GM21786 (cell line): ENCODE measurements around the gene GNA14.

Source experiments
- ATAC-seq: cut with Tn5 transposase; IDR thresholded peaks from one replicate; pipeline ENCODE4 v1.9.1; 2021; ENCODE audit not compliant: unreplicated experiment

GNA14 gene

DNA sequence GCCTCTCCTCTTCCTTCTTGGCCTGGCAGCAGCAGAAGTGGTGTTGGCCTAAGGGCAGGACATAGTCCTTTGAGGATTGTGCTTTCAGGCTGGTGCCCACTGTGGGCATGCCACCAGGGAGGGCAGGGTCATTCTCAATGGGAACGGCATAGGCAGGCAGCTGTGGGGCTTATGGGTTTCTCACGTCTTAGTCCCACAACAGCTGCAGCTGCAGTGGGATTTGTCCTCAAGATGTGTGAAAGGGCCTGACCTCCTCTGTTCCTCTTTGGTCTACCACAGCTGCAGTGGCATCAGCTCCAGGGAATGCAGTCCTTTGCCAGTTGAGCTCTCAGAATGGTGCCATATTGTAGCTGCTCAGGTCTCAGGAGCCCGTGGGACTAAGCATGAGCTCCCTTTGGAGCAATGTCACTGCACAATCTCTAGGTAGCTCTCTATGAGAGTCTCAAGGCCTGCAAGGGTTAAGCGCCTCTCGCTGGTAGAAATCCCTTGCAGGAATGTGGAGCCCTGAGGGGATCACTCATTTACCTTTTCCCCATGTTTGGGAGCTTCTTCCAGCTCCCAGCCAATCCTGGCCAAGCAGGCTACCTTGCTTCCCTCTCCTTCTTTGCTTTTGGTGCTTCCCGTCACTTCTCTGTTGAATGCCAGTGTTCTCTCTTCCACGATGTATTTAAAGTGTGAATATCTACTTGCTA, 104.8 kb downstream of the GNA14 start:
- ATAC-seq: no peak

DNA sequence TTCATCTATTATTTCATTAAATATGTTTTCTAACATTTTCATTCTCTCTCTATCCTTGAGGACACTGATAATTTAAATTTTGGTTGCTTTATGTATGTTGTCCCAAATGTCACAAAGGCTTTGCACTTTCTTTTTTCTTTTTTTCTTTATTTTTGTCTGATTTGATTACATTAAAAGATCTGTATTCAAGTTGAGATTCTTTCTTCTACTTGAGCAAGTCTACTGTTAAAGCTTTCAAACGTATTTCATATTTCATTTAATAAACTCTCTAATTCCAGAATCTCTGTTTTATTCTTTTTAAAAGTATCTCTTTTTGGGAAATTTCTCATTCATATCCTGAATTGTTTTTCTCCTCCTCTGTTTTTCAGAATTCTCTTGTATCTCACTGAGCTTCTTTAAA, 106.5 kb downstream of the GNA14 start:
- no peak for ATAC-seq

DNA sequence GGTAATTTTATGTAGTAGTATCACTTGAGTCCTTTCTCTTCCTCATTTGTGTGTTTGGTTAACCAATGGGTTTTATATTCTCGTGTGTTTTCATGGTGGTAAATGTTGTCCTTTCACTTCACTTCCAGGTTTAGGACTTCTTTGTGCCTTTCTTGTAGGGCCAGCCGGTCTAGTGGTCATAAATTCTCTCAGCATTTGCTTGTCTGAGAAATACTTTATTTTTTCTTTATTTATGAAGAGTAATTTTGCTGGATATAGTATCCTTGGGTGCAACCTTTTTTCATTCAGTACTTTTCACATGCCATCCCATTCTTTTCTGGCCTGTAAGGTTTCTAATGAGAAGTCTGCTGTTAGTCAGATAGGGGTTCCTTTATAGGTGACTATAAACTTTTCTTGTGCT, 107.1 kb downstream of the GNA14 start:
- no peak for ATAC-seq

DNA sequence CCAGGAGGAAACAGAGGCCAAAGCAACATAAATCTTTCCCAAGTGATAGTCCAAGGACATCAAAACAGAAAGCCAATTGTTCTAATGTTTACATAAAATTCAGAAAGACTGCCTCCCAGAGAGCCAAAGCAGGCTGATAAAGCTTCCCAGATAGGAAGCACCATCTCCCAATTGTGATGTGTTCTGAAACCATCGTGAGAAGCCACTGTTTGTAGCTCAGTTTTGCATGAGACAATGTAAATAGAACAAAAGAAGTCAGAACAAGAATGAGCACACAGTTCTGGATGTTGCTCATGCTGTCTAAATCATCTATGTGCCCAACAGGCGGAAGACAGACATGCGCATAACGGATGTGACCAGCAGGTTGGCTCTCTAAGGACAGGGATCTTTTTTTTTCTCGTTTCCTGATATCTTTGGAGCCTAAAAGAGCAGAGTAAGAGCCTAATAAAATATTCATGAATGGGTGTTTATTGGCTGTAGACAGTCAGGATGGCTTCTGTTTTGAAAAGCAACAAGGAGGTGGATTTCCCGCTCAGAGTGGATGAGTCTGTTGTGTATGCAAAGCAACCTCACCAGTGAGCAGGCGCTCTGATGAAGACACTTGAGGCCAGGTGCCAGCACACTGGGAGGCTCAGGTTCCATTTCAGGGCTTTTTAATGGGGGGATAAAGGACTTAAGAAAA, 113.6 kb downstream of the GNA14 start:
- ATAC-seq: no peak

DNA sequence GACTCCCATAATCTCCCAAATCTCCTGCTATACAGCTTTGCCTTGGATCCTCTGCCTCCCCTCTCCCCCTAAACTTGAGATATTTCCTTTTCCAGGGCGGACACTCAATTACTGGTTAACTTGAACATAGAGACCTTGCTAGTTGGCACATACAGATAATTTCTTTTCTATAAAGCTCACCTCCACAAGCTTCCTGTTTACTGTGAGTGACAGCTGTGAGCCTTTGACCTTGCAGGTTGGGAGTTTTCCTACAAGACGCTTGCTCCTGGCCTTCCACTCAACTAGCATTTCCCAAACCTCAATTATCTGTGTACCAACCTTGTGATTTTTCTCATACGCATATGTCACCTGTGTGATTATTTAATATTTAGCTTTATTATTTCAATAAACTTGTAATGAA, 114.5 kb downstream of the GNA14 start:
- no peak for ATAC-seq

DNA sequence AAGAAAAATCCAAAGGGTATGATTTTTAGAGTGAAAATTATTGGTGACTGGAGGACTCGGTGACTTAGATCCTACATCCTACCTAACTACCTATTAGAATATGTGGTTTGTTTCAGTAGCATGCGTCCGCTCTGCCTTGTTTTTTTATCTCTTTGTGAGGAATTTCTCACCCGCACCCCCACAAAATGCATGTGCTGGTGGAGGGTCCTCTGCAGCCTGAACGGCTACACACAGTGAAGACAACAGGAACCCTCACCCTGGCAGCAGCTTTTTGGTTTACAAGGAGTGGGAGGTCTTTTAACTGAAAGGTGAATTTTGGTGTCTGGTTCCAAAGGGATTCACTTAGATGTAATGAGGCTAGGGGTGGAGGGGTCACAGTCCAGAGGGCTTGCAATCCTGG, 115.5 kb downstream of the GNA14 start:
- no peak for ATAC-seq

DNA sequence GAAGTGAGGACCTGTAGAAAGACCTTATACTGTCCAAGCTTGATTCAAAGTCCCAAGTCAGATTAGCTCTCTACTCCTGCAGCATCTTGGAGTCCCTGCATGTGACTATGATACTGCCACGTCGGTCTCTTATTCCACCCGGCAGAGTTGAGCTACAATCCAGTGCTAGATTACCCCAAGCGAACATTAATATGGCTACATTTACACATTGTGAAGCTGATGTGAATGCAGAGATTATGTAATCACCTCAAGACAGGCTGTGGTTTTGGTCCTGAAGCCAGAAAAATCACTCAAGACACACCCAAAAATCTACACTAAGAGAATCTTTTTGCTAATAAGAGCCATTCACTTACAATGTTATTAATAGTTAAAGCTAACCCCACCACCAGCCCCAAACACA, 116.7 kb downstream of the GNA14 start:
- ATAC-seq: no peak

DNA sequence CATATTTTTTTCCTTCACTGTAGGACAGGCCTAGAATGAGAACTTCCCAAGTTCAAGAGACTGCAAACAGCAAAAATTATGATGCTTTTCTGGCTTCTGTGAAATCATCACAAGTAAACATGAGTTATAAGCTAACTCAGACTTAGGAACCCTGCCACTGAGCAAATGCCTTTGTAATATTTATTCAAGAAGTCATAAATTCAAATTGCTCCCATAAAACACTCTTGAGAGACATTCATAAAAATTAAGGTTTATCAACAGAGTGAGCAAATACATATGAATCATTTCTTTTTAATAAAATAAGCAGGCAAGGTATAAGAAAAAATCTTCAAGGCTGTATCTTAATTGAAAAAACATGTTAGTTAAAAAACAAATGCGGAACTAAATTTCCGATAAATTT, 124.2 kb downstream of the GNA14 start:
- ATAC-seq: no peak

DNA sequence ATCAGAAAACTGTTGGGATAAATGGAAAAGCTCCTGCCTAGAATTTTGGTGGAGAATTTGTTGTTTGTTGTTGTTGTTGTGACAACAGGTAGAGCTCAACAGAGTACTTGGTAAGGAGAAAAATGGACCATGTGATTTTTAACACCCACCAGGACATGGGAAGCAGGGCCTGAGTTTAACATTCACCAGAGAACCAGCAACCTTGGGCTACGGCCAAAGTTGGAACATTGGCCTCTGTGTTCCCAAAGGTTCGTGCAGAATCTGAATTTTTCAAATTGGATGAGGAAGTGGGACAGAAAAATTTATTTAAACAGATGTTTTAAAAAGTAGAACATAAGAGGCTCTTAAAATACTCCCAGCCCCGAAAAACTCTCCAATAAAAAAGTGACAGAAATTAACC, 127.0 kb downstream of the GNA14 start:
- no peak for ATAC-seq

DNA sequence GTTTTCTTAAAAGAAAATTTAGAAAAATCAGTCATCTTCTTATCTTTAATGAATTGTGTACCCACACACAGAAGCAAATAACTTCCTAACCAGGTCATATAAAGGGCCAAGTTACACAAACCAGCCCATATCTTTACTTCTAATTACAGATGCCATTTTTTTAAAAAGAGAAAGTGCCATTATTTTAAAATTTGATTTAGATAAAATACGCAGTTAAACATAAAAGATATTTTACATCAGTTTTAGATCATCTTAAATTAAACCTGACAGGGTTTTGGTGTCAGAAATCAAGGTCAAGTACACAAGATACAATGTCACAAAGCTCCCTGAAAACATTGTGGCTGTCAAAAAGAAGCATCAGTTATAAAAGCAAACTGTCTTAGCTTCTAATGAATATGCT, 129.4 kb downstream of the GNA14 start:
- ATAC-seq: no peak

DNA sequence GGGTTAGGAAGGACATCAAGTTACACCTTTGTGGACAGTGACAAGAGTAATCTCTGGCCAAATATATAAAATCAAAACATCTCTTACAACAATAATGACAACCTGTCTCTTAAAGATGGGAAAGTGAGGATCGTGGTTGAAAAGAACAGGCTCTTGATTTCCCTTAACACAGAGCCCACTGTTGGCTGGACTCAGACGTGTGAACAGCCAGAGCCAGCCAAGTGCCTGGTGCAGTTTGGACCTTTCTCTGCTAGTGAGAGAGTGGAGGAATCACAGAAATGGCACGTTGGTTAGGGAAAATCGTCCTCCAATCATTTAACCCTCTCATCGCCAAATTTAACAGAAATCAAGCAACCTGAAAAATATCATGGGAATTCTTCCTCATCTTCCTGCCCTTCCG, 131.3 kb downstream of the GNA14 start:
- ATAC-seq: no peak

DNA sequence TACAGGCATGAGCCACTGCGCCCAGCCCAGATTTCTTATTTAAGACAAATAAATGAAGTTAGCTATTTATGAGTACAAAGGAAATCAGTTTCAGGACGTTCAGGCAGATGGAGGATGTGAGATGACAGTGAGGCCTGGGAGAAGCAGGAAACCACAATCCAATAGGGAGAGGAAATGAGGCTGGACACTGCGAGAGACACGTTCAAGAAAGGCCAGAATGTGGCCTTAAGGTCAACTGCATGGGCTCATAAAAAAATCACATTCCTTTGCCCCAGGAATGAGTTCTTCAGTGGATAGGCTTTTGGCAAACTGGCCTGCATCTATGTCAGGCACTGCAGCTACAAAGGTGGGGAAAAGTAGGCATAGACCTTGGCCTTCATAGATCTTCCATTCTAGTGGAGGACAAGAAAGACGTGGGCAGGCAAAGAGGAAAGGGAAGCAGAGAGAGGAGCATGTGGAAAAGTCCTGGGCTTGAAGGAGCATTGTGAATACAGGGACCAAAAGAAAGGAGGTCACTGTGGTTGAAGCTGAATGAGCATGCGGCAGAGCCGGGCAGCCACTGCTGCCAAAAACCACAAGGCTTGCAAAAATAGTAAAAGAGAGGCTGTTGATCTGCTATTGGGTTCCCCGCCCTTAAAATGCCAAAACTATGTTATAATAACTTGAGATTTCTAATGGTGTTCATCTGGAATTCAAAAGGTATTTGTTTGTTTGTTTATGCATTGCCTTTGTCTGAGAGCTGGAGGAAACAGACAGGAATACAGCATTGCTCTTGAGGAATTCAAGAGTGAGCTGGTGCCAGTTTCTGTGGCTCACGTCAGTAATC, 133.0 kb downstream of the GNA14 start:
- no peak for ATAC-seq

DNA sequence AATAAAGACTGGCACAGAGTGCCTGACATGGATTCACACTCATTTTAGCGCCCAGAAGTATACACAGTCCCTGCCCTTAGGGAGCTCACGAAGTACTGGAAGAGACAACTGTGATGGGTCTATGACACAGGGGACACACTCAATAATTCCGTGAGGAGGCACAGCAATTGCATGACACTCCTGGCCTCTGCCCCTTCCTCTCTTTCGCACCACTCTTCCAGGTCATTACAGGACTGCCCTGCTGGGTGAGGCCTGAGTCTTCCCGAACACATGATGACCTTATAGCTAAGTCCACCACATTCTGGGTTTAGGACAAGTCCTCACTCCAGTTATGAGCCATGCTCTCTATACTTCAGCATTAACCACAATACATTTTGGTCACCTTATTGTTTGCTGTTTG, 134.7 kb downstream of the GNA14 start:
- no peak for ATAC-seq

DNA sequence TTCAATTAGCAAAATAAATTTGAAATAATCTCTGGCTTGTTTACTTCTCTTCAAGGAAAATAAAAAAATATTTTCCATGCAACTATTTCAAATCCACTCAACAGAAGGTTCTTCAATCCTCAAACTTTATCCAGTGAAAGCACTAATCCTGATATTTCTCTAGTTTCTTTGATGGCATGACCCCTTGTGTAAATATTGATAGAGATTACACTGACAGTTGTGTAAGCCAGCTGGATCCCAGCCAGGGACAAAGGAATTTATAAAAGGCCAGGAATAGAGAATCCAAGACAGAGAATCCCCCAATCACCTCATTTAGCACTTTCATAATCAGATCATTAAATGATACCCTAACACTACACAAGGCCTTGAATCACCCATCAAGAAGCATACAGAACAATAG, 135.2 kb downstream of the GNA14 start:
- no peak for ATAC-seq

DNA sequence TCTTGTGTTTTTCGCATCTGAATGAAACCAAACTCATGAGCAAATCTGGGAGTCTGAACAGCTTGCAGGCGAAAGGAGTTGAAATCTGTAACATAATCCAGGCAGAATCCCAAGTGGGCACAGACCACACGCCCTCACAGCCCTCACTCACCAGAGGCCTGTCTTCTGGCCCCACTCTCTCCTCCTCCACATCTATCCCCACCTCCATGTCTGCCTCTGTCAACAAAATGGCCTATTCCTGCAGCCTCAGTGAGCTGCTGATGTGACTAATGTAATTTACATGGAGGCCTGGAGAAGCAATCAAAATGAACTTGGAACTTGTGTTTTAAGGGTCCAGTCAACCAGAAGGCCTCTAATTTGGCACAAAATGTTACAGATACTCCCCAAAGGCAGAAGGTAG, 136.6 kb downstream of the GNA14 start:
- no peak for ATAC-seq

DNA sequence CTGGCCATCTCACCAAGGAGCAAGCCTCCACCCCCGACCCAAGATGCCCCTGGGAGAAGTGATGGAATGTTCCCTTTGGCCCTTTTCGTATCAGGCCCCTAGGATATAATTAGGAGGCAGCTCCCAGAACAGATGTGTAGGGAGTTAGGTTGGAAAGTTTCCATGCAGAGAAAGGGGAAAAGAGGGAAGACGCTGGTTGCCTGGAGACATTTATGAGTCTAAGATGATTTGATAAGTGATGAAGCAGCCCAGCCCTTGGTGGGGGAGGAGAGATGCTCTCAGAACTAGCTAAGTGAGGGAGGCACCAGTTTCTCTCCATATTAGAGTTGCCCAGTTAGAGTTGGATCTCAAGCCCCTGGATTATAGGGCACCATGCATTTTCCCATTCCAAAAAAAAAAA, 137.5 kb downstream of the GNA14 start:
- no peak for ATAC-seq

DNA sequence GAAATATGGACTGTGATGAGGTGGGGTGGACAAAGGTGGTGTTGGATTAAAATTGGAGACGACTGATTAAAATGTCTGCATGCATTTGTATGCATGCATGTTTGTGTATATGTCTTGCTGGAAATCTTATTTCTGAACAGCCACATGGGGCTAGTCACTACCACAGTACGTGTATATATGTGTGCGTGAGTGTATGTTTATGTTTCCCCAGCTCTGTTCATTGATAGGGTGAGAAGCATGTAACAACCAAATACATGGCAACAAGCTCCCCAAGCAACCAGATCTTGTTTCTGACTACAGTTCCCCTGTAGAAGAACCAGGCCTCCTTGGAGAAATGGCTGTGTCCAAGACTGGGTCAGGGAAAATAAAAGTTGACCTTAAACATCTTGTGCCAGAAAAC, 139.7 kb downstream of the GNA14 start:
- ATAC-seq: no peak

DNA sequence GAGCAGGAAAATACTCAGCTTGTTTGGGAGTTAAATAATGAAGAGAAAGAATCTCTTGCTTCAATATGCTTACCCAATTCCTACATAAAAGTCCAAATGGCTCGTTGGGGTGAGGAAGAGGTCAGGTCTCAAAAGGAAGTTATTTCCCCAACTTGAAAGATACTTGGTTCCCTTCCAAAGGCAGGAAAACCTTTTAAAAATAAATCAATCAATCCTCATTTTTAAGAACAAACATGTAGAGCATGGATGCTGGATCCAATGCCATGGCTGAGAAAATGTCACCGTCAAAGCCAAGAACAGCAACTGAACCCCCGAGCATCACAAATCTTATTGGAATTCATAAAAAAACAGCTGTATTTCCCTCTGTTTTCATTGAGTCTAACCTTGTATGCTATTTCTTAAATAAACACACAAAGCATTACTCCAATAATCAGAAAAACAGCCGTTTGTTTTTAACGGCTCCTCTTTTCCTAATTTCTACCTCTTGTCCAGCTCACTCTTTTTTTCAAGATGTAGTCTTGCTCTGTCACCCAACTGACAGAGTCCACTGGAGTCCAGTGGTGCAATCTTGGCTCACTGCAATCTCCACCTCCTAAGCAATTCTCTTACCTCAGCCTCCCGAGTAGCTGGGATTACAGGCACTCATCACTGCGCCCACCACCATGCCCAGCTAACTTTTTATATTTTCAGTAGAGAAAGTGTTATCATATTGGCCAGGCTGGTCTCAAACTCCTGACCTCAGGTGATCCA, 140.7 kb downstream of the GNA14 start:
- ATAC-seq: no peak

DNA sequence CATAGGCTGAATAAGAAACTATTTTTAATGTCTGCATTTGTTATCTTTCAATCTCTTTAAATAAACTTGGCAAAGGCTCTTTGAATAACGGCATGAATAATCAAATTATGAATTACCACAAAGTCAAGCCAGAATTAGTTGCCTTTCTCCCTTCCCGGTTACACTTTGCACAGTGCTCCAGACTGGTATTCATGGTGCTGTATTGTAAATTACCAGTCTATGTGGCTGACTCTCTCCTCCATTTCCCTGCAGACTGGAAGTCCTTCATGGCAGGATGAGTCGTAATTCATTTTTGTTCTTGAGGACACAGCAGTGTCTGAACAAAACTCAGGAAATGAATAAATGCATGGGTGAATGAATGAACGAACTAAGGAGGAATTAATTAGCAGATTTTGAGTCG, 142.9 kb downstream of the GNA14 start:
- ATAC-seq: no peak

DNA sequence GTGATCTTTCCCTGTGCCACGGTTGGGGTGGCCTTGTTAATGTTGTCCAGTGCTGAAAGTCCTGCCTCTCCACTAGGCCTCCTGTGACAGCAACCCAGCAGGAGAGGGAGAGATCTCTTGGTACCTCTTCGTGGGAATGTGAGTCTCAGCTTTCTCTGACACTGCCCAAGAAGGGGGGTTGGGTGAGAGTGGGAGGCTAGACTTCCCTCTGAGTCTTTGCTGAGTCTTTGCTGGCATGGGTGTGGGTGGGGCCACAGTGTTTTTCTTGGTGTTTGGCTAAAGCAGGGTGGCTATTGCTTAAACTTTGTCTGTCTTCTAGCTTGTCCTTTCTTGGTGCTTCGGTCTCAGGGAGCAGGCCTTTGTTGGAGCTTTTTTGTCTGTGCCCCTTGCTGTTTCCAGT, 145.6 kb downstream of the GNA14 start:
- ATAC-seq: no peak

DNA sequence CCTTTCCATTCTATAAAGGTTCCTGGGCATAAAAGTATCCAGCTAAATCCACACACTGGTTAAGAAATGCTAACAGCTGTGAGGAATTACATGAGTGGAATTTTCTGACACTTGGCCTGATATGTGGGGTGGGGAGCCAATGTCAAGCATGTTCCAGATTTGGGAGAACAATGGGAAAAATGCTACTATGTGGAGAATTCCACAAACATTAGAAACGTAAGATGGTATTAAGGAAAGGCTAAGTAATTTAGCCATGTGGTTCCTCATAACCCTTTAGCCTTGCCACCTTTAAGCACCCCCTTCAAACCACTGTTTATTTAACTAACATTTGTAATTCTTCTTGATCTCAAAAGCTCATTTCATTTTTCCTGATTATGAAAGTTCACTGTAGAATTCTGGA, 149.2 kb downstream of the GNA14 start:
- ATAC-seq: no peak
